HG02678 (cell line): ENCODE measurements around the gene NTSR1.
A peak's percentile ranks its signal among the peaks of the same experiment; 100 is the strongest.

ENCODE experiments used
- ATAC-seq: cut with Tn5 transposase; IDR thresholded peaks from one replicate; pipeline ENCODE4 v1.9.1; 2021; ENCODE audit warnings: mild to moderate bottlenecking, moderate library complexity; ENCODE audit not compliant: unreplicated experiment

The NTSR1 gene

GRCh38 chr20:62797671-62798532, 89.3 kb downstream of the NTSR1 start:
- ATAC-seq: no peak

GRCh38 chr20:62799036-62799435, 90.4 kb downstream of the NTSR1 start:
- no peak for ATAC-seq

GRCh38 chr20:62799459-62799858, 90.8 kb downstream of the NTSR1 start:
- no peak for ATAC-seq

- no peak for ATAC-seq
These were observed 91.2 kb downstream of the NTSR1 start for GRCh38 chr20:62799873-62800272.

GRCh38 chr20:62800314-62801259, 92.0 kb downstream of the NTSR1 start:
- ATAC-seq: no peak

- ATAC-seq: no peak
These were observed 92.8 kb downstream of the NTSR1 start for GRCh38 chr20:62801284-62802010.

GRCh38 chr20:62802026-62802712, 93.5 kb downstream of the NTSR1 start:
- ATAC-seq: no peak

GRCh38 chr20:62804021-62804626, 95.5 kb downstream of the NTSR1 start:
- ATAC-seq: no peak

- ATAC-seq: peak; percentile 53
These were observed 96.1 kb downstream of the NTSR1 start, which contains the start of gene OGFR for GRCh38 chr20:62804627-62805154. OGFR (plus strand) TSS chr20:62804835; CDS start chr20:62804860, 25 bp downstream.

GRCh38 chr20:62805155-62805710, 96.6 kb downstream of the NTSR1 start:
- ATAC-seq: peak; percentile 26

GRCh38 chr20:62805711-62806382, 97.2 kb downstream of the NTSR1 start:
- ATAC-seq: no peak

GRCh38 chr20:62806383-62807050, 97.9 kb downstream of the NTSR1 start:
- no peak for ATAC-seq

GRCh38 chr20:62807444-62808210, 99.0 kb downstream of the NTSR1 start:
- no peak for ATAC-seq

GRCh38 chr20:62808211-62808865, 99.7 kb downstream of the NTSR1 start:
- no peak for ATAC-seq

GRCh38 chr20:62809530-62810428, 101.1 kb downstream of the NTSR1 start:
- ATAC-seq: no peak

GRCh38 chr20:62811320-62811719, 102.7 kb downstream of the NTSR1 start:
- ATAC-seq: no peak
